Measurements from ENCODE around the gene AKAP13. TPM values are rescaled to one million over a fixed set of nuclear protein-coding genes. Genes with fewer than 3 reads are reported as not detected.

AKAP13 gene
- total RNA-seq, 1 experiment from 2014 or later: 29.1 TPM

GRCh38 chr15:85676342-85677098 is 296.1 kb downstream of the AKAP13 start:
- in situ Hi-C loops (cut with HindIII; ENCODE audit: low pct_unique_long_range_greater_than_20kb, low sequenced_read_pairs): no loop called here
- DNase-seq (ENCODE audit: low read depth): no peak

- in situ Hi-C loops (cut with HindIII; ENCODE audit: low pct_unique_long_range_greater_than_20kb, low sequenced_read_pairs): no loop called here
- no peak for DNase-seq (ENCODE audit: low read depth)
Measured at GRCh38 chr15:85679231-85679630, 298.8 kb downstream of the AKAP13 start.

- in situ Hi-C loops (cut with HindIII; ENCODE audit: low pct_unique_long_range_greater_than_20kb, low sequenced_read_pairs): no loop called here
- no peak for DNase-seq (ENCODE audit: low read depth)
Measured at GRCh38 chr15:85681386-85681785, 301.0 kb downstream of the AKAP13 start.

- in situ Hi-C loops (cut with HindIII; ENCODE audit: low pct_unique_long_range_greater_than_20kb, low sequenced_read_pairs): no loop called here
- DNase-seq (ENCODE audit: low read depth): no peak
Measured at GRCh38 chr15:85684174-85684710, 303.8 kb downstream of the AKAP13 start.

GRCh38 chr15:85685356-85685755 is 305.0 kb downstream of the AKAP13 start:
- in situ Hi-C loops (cut with HindIII; ENCODE audit: low pct_unique_long_range_greater_than_20kb, low sequenced_read_pairs): no loop called here

GRCh38 chr15:85687329-85687728 is 306.9 kb downstream of the AKAP13 start:
- DNase-seq (ENCODE audit: low read depth): no peak
- in situ Hi-C loops (cut with HindIII; ENCODE audit: low pct_unique_long_range_greater_than_20kb, low sequenced_read_pairs): no loop called here

More at GRCh38 chr15:85685356-85685755, 305.0 kb downstream of the AKAP13 start:
- DNase-seq (ENCODE audit: low read depth): no peak

GRCh38 chr15:85688711-85689110 is 308.3 kb downstream of the AKAP13 start:
- no peak for DNase-seq (ENCODE audit: low read depth)
- in situ Hi-C loops (cut with HindIII; ENCODE audit: low pct_unique_long_range_greater_than_20kb, low sequenced_read_pairs): no loop called here

GRCh38 chr15:85689729-85690128 is 309.3 kb downstream of the AKAP13 start:
- no peak for DNase-seq (ENCODE audit: low read depth)
- in situ Hi-C loops (cut with HindIII; ENCODE audit: low pct_unique_long_range_greater_than_20kb, low sequenced_read_pairs): no loop called here

- DNase-seq (ENCODE audit: low read depth): no peak
- in situ Hi-C loops (cut with HindIII; ENCODE audit: low pct_unique_long_range_greater_than_20kb, low sequenced_read_pairs): no loop called here
Measured at GRCh38 chr15:85690561-85691231, 310.3 kb downstream of the AKAP13 start.

GRCh38 chr15:85691350-85692240 is 311.2 kb downstream of the AKAP13 start:
- no peak for DNase-seq (ENCODE audit: low read depth)
- in situ Hi-C loops (cut with HindIII; ENCODE audit: low pct_unique_long_range_greater_than_20kb, low sequenced_read_pairs): no loop called here

- in situ Hi-C loops (cut with HindIII; ENCODE audit: low pct_unique_long_range_greater_than_20kb, low sequenced_read_pairs): no loop called here
- no peak for DNase-seq (ENCODE audit: low read depth)
Measured at GRCh38 chr15:85692321-85692720, 311.9 kb downstream of the AKAP13 start.

GRCh38 chr15:85692873-85693272 is 312.5 kb downstream of the AKAP13 start:
- no peak for DNase-seq (ENCODE audit: low read depth)
- in situ Hi-C loops (cut with HindIII; ENCODE audit: low pct_unique_long_range_greater_than_20kb, low sequenced_read_pairs): no loop called here

- in situ Hi-C loops (cut with HindIII; ENCODE audit: low pct_unique_long_range_greater_than_20kb, low sequenced_read_pairs): no loop called here
- DNase-seq (ENCODE audit: low read depth): no peak
Measured at GRCh38 chr15:85693277-85693676, 312.9 kb downstream of the AKAP13 start.

- in situ Hi-C loops (cut with HindIII; ENCODE audit: low pct_unique_long_range_greater_than_20kb, low sequenced_read_pairs): no loop called here
- no peak for DNase-seq (ENCODE audit: low read depth)
Measured at GRCh38 chr15:85694091-85694490, 313.7 kb downstream of the AKAP13 start.

- no peak for DNase-seq (ENCODE audit: low read depth)
- in situ Hi-C loops (cut with HindIII; ENCODE audit: low pct_unique_long_range_greater_than_20kb, low sequenced_read_pairs): no loop called here
Measured at GRCh38 chr15:85700767-85701166, 320.4 kb downstream of the AKAP13 start.

GRCh38 chr15:85702321-85703101 is 322.1 kb downstream of the AKAP13 start:
- no peak for DNase-seq (ENCODE audit: low read depth)
- in situ Hi-C loops (cut with HindIII; ENCODE audit: low pct_unique_long_range_greater_than_20kb, low sequenced_read_pairs): no loop called here

GRCh38 chr15:85704066-85704465 is 323.7 kb downstream of the AKAP13 start:
- in situ Hi-C loops (cut with HindIII; ENCODE audit: low pct_unique_long_range_greater_than_20kb, low sequenced_read_pairs): no loop called here
- DNase-seq (ENCODE audit: low read depth): no peak
